ENCODE data around the gene LEPROT.
A peak's percentile ranks its signal among the peaks of the same experiment; 100 is the strongest.
"Not testable (repeated sequence)": the region's sequence is repeated elsewhere in the genome, so short reads cannot be mapped to it uniquely, and the experiment has no call there.

The LEPROT gene

GRCh38 chr1:65440915-65441314, 20.4 kb downstream of the LEPROT start:
- DNase-seq, result no peak

- DNase-seq, result no peak
Measured at GRCh38 chr1:65441464-65441863, 21.0 kb downstream of the LEPROT start.

- DNase-seq, result no peak
Measured at GRCh38 chr1:65442442-65442841, 22.0 kb downstream of the LEPROT start.

GRCh38 chr1:65443647-65444046, 23.2 kb downstream of the LEPROT start:
- no peak for DNase-seq

GRCh38 chr1:65444128-65444640, 23.7 kb downstream of the LEPROT start:
- DNase-seq, result no peak

- DNase-seq, result no peak
Measured at GRCh38 chr1:65445837-65446236, 25.4 kb downstream of the LEPROT start.

- DNase-seq, result no peak
Measured at GRCh38 chr1:65449214-65449823, 28.9 kb downstream of the LEPROT start.

- not testable (repeated sequence) for DNase-seq
Measured at GRCh38 chr1:65455678-65456077, 35.2 kb downstream of the LEPROT start.

- no peak for DNase-seq
Measured at GRCh38 chr1:65456481-65456880, 36.0 kb downstream of the LEPROT start.

GRCh38 chr1:65457868-65458267, 37.4 kb downstream of the LEPROT start:
- DNase-seq, result no peak

GRCh38 chr1:65458730-65459396, 38.4 kb downstream of the LEPROT start:
- DNase-seq, result no peak

- DNase-seq, result peak; percentile 47 to 54
Measured at GRCh38 chr1:65459397-65459768, 38.9 kb downstream of the LEPROT start.

- DNase-seq, result not testable (repeated sequence)
Measured at GRCh38 chr1:65465837-65466236, 45.4 kb downstream of the LEPROT start.

- DNase-seq, result no peak
Measured at GRCh38 chr1:65467536-65467935, 47.1 kb downstream of the LEPROT start.

- DNase-seq, result no peak
Measured at GRCh38 chr1:65469126-65469888, 48.8 kb downstream of the LEPROT start.

GRCh38 chr1:65469889-65470340, 49.4 kb downstream of the LEPROT start:
- DNase-seq, result no peak

GRCh38 chr1:65470766-65471165, 50.3 kb downstream of the LEPROT start:
- DNase-seq, result no peak

- DNase-seq, result no peak
Measured at GRCh38 chr1:65471213-65471833, 50.9 kb downstream of the LEPROT start.

- DNase-seq, result no peak
Measured at GRCh38 chr1:65471861-65472332, 51.4 kb downstream of the LEPROT start.

GRCh38 chr1:65476327-65476726, 55.9 kb downstream of the LEPROT start:
- no peak for DNase-seq

- no peak for DNase-seq
Measured at GRCh38 chr1:65477414-65478378, 57.2 kb downstream of the LEPROT start.
